Activated gamma-delta T cell treated with anti-CD3 and anti-CD28 coated beads, Interleukin-2, amount 50 U/mL, for 16 hours (primary cell): ENCODE measurements around the gene OTUB2.

Source experiments
- DNase-seq: peaks from one replicate; pipeline ENCODE4 v3.0.0-alpha.2; 2020; ENCODE audit warnings: low read depth

The OTUB2 gene

GRCh38 chr14:94026173-94026888, at the start of gene OTUB2:
Gene OTUB2 (plus strand): TSS chr14:94026340. CDS start chr14:94026538, 198 bp downstream.
- peak; percentile 92 for DNase-seq

GRCh38 chr14:93976477-93977057, 49.6 kb upstream of the OTUB2 start, which contains the start of gene ASB2:
Gene ASB2 (minus strand): TSS chr14:93976570. CDS start chr14:93964539, 12,031 bp downstream.
- DNase-seq = no peak

- no peak for DNase-seq
Measured at GRCh38 chr14:93977171-93977570, 49.0 kb upstream of the OTUB2 start.

- peak; percentile 64 for DNase-seq
Measured at GRCh38 chr14:93977790-93978581, 48.2 kb upstream of the OTUB2 start.

GRCh38 chr14:93978735-93979134, 47.4 kb upstream of the OTUB2 start:
- no peak for DNase-seq

GRCh38 chr14:93980456-93981201, 45.5 kb upstream of the OTUB2 start:
- DNase-seq = no peak

GRCh38 chr14:93981316-93982229, 44.6 kb upstream of the OTUB2 start:
- no peak for DNase-seq

GRCh38 chr14:93982230-93983007, 43.7 kb upstream of the OTUB2 start:
- DNase-seq = no peak

GRCh38 chr14:93984070-93984469, 42.1 kb upstream of the OTUB2 start:
- DNase-seq = no peak

GRCh38 chr14:93984987-93985410, 41.1 kb upstream of the OTUB2 start:
- DNase-seq = no peak

- no peak for DNase-seq
Measured at GRCh38 chr14:93986955-93987354, 39.2 kb upstream of the OTUB2 start.

- no peak for DNase-seq
Measured at GRCh38 chr14:93987376-93987775, 38.8 kb upstream of the OTUB2 start.

- DNase-seq = no peak
Measured at GRCh38 chr14:93987815-93988476, 38.2 kb upstream of the OTUB2 start.

- no peak for DNase-seq
Measured at GRCh38 chr14:93989939-93990338, 36.2 kb upstream of the OTUB2 start.

- no peak for DNase-seq
Measured at GRCh38 chr14:93991212-93991611, 34.9 kb upstream of the OTUB2 start.

- DNase-seq = no peak
Measured at GRCh38 chr14:93991649-93992048, 34.5 kb upstream of the OTUB2 start.

GRCh38 chr14:93993382-93993781, 32.8 kb upstream of the OTUB2 start:
- DNase-seq = no peak

GRCh38 chr14:93994919-93995682, 31.0 kb upstream of the OTUB2 start:
- peak; percentile 45 for DNase-seq

- DNase-seq = no peak
Measured at GRCh38 chr14:93996130-93996695, 29.9 kb upstream of the OTUB2 start.
